GM19043 (cell line): ENCODE measurements around the gene THAP2.
A peak's percentile ranks its signal among the peaks of the same experiment; 100 is the strongest.

Experiments
- ATAC-seq: cut with Tn5 transposase; IDR thresholded peaks from one replicate; pipeline ENCODE4 v1.9.1; 2021; ENCODE audit warnings: low read depth; ENCODE audit not compliant: unreplicated experiment

THAP2 gene

DNA sequence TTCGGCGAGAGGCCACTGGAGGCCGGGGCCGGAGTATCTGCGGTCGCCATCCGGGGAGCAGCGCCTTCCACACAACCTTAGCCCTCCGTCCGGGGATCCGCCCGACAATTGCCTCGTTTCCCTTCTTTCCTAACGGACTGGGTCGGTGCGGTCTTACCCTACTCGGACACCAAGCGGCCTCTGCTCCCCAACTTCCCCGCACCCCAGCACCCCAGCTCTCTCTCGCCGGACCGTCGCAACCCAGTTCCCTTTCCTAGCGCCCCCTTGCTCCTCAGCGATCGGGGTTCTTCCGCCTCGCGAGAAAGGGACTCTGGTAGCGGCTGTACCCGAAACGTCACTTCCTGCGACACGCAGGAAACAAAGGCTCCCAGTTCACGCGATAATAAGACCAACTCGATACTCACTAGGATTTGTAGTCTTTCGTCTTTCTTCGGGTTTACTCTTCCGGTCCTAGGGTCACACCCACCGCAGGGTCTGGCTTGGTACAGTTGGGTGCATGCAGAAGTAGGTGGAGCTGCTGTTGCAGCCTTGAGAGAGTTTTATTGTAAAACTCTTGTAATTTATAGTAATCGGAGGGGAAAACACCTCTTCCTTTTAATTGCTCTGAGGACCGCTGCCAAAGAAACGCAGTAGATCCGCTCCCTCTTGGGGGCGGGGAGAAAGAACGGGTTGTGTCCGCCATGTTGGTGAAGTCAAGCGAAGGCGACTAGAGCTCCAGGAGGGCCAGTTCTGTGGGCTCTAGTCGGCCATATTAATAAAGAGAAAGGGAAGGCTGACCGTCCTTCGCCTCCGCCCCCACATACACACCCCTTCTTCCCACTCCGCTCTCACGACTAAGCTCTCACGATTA, at the start of gene THAP2, which contains the start of gene ZFC3H1:
Gene THAP2 (plus strand): TSS at position 741 of the 850 bp plus-strand sequence. CDS start 209 bp downstream, outside the sequence.
Gene ZFC3H1 (minus strand): TSS at position 288 of the 850 bp plus-strand sequence. CDS start 238 bp downstream, at position 50.
- ATAC-seq: peak; percentile 81

DNA sequence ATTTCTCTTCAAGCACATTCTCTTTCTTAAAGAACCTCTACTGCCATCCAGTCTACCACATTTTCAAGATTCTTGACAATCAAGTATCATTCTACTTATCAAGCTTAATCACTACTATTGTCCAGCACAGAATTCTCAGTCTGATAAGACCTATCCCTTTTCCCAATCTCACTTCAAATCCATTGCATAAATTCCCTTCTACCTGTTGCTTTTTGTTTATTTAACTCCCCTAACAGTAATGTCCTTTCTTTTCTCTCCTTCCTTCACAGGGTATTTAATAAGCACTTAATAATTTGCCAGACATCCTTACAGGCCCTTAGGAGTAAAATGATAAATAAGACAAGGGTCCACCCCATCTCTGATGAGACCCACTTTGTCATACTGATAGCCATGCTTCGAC, 42.2 kb upstream of the THAP2 start:
- ATAC-seq: no peak

DNA sequence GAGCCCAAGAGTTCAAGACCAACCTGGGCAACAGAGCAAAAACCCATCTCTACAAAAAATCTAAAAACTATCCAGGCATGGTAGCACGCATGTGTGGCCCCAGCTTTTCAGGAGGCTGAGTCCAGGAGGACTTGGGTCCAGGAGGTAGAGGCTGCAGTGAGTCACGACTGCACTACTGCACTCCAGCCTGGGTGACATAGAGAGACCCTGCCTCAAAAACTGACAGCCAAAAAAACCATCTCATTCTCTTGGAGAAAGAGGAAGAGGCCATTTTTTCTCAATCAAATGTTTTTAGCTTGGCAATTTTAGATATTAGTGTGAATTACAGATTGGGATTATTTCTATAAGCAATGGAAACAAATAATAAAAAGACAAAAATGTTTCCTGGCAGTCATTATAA, 38.6 kb upstream of the THAP2 start:
- ATAC-seq: no peak

DNA sequence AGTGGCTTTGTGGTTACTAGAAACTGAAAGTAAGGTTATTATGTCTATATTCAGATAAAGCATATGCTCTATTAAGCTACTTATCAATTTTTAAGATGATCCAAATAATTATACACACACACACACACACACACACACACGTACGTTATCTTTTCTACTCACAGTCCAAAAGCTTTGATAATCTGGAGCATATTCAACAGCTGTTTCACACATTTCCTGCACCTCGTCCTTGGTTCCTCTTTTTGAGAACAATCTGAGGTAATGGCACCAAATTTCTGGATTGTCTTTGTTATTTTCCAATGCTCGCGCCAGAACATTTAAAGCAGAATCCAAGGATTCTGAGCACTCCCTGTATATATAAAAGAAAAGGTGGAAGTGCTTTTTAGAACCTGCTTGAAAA, 38.0 kb upstream of the THAP2 start:
- ATAC-seq: peak; percentile 75

DNA sequence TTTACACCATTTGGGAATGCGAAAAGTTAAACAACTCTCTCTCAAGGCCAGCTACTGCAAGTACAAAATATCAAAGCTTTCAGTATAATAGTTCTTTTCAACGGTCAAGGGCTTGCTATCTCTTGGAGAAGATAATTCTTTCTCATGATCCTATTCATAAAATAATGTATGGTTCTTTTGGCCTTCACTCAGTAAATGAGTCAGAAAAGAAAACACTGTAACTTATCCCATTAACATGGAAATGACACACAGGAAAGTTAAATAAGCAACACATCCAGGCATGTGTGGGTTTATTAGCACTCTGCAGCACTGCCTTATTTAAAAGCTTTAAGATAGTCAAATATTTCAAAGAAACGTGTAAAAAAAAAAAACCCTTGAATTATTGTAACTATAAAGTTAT, 37.3 kb upstream of the THAP2 start:
- ATAC-seq: no peak

DNA sequence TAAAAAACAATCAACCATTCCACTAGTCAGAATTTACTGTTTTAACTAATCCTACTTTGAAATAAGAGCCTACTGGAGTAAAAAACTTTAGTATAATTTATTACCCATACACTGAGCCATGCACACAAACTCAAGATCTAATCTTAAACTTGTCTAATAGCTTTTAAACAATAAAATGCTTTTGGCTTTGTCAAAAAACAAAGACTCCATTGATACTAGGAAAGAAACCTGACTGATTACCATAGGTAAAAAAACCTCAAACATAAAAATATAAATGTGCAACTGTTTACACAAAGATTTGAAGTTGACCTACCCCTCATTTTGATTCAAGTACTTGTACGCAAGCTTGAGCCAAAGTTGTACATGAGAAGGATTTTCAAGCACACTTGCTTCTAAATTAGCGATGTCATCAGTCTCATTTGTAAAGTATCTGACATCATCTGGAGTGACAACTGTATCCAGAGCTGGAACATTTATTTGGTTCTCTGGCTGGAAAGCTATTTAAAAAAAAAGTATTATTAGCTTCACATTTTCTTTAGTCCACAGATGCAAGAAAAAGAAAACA, 36.6 kb upstream of the THAP2 start:
- ATAC-seq: no peak

DNA sequence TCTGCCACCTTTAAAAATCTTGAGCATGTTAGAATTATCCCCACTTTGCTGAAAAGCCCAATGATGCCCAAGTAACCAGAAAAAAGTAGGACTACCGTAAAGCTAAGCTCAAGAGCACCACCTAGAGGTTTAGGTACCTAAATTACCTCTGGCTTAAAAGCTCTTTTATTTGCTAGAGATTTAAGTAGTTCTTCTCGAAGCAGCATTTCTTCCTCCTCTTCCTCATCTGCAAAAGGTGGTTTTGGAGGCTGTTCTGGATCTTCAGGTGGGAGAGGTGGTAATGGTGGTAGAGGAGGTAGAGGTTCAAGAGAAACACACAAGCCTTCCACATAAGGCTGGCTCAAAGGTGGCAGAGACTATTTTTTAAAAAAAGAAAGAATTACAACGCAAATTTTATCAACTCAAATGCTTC, 27.4 kb upstream of the THAP2 start:
- ATAC-seq: no peak

DNA sequence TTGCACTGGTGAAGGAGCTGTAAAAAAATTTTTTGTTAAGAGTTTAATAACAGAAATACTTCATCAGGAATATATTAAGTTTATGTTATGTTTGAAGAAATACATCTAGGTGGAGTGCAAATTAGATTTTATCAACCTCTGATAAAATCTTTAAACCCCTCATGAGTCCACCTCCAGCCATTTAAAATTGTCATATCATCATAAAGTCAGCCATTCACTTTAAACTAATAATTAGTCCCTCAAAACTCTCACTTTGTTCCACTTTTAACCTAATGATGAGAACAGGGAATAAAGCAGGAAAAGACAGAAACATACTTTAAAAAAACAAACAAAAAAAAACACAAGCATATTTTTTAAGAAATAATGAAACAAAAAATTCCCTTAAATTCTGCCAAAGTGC, 25.6 kb upstream of the THAP2 start:
- ATAC-seq: no peak

DNA sequence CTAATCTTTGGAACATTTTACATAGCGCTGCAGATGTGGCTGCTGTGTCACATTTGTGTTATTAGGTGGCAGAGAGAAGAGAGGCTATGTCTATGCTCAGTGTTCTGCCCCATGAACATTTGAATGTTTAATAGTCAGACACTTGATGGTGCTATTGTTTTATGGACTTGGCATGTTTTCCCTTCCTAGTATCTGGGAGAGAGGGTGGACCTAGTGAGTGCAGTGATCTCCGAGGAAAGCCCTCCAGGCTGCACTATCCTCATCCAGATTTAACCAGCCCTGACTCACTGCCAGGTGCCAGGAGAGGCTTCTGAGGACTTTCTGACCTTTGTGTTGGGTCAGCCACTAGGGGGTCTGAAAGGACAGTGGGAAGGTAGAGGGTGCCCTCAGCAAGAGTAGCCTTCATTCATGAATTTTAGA, 24.8 kb upstream of the THAP2 start:
- no peak for ATAC-seq

DNA sequence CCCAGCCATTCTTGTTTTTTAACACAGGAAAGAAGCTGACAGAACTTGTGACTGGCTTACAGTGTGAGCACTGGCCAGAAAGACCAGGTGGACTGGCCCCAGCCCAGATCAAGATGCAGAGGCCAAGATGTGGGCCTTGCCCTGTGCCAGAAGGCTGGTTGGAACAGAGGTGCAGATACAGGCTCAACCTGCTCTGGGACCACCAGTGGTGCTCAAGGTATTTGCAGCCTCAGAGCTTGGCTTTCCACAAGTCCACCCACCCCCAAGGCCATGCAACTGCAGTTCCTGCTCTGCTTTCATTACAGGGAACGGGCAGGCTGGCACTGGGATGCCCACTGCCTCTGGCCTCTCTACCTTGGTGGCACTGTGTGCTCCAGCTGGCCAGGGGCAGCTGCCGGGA, 23.8 kb upstream of the THAP2 start:
- ATAC-seq: no peak

DNA sequence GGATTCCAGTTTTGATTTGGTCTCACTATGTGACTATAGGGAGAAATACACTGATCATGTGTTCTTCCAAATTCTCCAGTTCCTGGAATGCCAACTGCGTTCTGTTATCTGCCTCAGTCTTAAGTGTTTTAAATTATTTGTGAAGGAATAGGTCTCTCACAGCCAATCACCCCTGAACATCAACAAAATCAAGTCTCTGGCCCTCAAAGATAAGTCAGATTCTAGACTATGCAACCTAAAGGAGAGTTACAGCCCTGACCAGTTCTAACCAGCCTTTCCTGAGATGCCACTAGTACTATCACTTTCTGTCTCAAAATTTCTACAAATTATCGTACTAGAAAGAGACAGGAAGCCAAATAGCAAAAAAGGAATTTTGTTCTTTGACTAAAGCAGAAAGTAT, 22.7 kb upstream of the THAP2 start:
- no peak for ATAC-seq

DNA sequence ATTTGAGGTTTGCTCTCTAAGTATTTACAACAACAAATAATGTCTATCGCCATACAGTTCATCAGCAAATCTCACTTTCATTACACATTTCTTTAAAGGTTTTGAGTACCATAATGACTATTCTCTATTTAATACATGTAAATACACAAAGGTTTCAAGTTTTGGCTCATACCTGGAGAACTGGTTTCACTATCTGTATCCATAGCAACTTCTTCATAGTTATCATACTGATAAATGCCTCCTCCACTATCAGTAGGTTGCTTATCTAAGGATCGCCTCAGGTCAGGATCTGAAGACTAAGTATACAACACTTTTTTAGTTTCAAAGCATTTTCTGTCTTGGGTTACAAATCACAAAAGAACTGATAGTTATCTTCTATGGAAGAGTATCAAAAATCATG, 21.8 kb upstream of the THAP2 start:
- no peak for ATAC-seq

DNA sequence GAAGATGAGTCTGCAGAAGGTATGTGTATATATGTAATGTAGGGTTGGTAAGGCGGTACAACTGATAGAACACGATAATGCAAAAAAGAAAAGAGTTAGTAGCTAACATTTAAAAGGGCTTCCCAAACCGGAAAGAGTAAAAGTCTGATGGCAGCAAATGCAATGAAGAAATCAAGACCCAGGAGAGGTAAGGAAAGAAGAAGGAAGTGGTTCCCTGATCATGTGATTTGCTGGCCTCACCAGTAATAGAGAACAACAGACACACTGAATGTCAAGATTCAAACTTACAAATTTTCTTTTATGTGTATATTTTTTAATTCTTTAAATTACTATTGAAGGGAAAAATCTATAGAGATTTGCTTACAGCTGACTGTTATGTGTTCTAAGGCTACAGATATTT, 18.8 kb upstream of the THAP2 start:
- no peak for ATAC-seq

DNA sequence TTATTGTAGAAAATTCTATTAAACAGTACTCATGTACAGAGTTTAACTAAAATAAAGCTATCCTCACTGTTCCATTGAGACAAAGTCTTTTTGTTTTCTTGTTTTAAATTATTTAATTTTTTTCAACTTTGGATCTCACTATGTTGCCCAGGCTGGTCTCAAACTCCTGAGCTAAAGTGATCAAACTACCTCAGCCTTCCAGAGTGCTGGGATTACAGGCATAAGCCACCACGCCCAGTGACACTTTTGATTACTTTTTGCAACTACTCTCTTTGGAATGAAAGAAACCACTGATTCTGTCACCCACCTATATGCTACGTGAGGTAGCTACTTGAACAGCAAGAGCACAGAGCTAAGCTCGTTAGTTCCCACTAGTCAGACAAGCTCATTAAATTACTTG, 17.6 kb upstream of the THAP2 start:
- no peak for ATAC-seq

DNA sequence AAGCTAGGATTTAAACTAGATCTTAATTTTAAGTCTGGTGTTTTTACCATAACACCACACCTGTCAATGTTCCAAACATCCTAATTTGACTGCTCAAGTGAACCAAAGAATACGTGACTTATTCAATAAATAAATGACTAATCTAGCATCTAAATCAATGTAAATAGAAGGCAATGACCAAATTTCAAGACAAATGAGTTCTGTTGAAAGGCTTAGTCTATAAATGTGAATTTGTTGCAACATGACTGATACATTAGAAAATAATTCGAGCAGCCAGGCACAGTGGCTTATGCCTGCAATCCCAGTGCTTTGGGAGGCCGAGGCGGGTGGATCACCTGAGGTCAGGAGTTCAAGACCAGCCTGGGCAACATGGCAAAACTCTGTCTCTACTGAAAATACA, 15.6 kb upstream of the THAP2 start:
- no peak for ATAC-seq

DNA sequence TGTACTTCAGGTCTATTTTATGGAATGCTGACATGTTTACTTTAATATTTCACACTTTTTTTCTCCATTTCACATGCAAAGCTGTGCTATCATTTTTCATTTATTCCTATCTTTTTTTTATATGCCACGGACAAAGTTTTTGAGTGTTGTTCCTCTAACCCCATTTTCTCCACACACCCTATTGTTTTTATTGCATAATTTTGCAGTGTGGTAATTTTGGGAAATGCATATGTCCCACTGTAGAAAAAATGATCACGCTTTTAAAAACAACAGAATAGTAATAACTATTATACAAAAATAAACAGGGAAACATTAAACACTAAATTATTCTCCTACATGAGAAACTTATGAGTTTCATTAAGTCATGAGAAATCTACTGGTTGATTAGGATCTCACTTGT, 14.7 kb upstream of the THAP2 start:
- no peak for ATAC-seq

DNA sequence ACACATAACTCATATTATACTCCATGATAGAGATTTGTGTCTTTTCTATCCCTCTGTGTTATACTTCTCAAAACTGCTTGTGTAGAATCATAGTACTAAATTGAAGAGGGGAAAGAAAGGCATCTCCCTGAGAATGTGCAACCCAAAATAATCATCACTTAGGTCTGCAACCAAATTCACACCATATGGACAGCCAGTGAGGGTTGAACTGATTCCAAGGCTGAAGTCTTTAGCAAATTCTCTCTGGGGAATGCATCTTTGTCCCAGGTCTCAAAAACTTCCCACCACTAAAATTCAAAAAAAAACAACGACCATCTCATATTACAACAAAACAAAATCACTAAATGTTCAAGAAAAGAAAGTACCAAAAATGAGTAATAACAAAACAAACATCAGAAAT, 11.4 kb upstream of the THAP2 start:
- no peak for ATAC-seq

DNA sequence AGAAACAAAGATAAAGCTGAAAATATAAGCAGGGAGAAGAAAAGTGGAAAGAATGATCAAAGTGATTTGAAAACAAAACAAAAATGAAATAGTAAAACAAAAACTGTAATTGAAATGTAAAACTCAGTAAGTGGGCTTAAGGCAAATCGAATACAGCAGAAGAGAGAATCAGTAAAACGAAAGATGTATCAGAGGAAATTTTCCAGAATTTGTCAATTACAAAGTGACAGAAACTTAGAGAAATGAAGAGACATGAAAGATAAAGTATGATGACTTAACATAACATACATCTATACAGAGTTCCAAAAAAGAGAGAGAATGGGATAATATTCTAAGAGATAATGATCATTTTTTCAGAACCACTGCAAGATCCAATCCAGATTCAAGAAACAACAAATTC, 11.0 kb upstream of the THAP2 start:
- ATAC-seq: no peak

DNA sequence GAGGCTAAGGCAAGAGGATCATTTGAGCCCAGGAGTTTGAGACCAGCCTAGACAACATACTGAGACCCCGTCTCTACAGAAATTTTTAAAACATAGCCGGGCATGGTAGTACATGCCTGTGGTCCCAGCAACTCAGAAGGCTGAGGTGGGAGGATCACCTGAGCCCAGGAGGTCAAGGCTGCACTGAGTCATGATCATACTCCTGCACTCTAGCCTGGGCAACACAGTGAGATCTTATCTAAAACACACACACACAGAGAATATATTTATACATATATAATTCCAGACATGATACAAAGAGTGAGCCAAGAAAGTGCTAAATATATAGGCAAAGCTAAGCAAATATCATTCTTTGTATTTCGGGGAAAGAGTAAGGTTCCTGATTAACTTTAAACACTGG, 9.9 kb upstream of the THAP2 start:
- no peak for ATAC-seq

DNA sequence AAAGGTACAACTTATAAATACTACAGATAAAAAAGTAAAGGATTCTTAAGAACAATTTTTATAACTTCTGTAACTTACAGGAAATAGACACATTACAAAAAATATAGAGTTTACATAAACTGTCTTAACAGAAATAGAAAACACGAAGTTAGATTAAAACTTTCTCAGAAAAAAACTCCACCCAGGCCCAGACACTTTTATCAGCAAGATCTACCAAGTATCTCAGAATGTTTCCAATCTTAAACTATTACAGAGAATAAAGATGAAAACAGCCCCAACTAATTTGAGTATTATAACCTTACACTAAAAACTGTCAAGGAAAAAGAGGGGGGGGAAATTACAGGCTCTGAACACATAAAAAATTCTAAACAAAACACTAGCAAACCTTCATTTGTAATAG, 8.6 kb upstream of the THAP2 start:
- ATAC-seq: no peak

DNA sequence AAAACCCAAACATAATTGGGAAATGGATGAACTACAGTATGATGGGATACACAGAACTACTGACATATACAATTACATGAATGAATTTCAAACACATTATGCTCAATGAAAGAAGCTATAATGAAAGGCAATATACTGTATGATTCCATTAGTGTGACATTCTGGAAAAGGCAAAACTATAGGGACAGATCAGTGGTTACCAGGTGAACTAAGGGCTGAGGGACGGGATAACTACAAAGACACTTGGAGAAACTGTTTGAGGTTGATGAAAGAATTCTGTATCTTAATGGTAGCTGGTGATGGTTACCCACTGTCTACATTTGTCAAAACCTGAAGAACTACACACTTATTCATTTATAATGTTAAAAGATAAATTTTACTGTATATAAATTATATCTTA, 8.2 kb upstream of the THAP2 start:
- no peak for ATAC-seq

DNA sequence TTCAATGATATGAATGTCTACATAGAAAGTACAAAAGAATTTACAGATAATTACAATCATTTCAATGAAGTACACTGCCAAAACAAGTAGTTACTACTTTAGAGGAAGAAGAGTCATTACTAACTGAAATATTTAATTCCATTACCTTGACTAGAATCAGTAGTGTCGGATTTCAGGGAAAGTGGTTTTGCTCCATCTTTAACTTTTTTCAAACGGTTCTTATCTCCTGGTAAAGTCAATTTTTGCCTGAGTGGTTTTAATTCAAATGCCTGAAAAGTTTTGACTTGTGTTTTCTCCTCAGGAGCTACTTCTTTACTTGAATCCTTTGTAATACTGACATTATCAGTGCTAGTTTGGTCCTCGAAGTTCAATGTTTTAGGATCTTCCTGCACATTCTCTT, 7.4 kb upstream of the THAP2 start:
- no peak for ATAC-seq
